Measurements from ENCODE around the gene ECM1.
A peak's percentile ranks its signal among the peaks of the same experiment; 100 is the strongest.

The ECM1 gene

GRCh38 chr1:150513351-150513791 is 5.5 kb downstream of the ECM1 start:
- DNase-seq, result no peak

- no peak for DNase-seq
Observed at GRCh38 chr1:150514260-150514659, 6.4 kb downstream of the ECM1 start.

GRCh38 chr1:150514913-150515327 is 7.0 kb downstream of the ECM1 start:
- DNase-seq, result no peak

- peak; percentile 96 for DNase-seq
Observed at GRCh38 chr1:150515328-150516049, 7.6 kb downstream of the ECM1 start, which contains the start of gene FALEC. Gene FALEC, plus strand, starts transcription at chr1:150515752.

GRCh38 chr1:150516050-150516591 is 8.2 kb downstream of the ECM1 start:
- no peak for DNase-seq

GRCh38 chr1:150516616-150517015 is 8.7 kb downstream of the ECM1 start:
- DNase-seq, result no peak

- DNase-seq, result no peak
Observed at GRCh38 chr1:150521196-150521968, 13.5 kb downstream of the ECM1 start.

- no peak for DNase-seq
Observed at GRCh38 chr1:150525348-150525747, 17.4 kb downstream of the ECM1 start.

GRCh38 chr1:150528196-150528595 is 20.3 kb downstream of the ECM1 start:
- DNase-seq, result no peak

- DNase-seq, result no peak
Observed at GRCh38 chr1:150529017-150529416, 21.1 kb downstream of the ECM1 start.

- DNase-seq, result no peak
Observed at GRCh38 chr1:150530491-150531159, 22.7 kb downstream of the ECM1 start.

- DNase-seq, result no peak
Observed at GRCh38 chr1:150532860-150533259, 25.0 kb downstream of the ECM1 start.

GRCh38 chr1:150534002-150534401 is 26.1 kb downstream of the ECM1 start:
- no peak for DNase-seq

GRCh38 chr1:150535511-150536287 is 27.8 kb downstream of the ECM1 start:
- no peak for DNase-seq

GRCh38 chr1:150536836-150537731 is 29.2 kb downstream of the ECM1 start:
- no peak for DNase-seq

- DNase-seq, result no peak
Observed at GRCh38 chr1:150537732-150538684, 30.1 kb downstream of the ECM1 start.

GRCh38 chr1:150543500-150544143 is 35.7 kb downstream of the ECM1 start:
- no peak for DNase-seq

- DNase-seq, result no peak
Observed at GRCh38 chr1:150544204-150544603, 36.3 kb downstream of the ECM1 start.

- no peak for DNase-seq
Observed at GRCh38 chr1:150545486-150546032, 37.6 kb downstream of the ECM1 start.

Measured in midbrain (tissue), 1 donor.